Fibroblast of pulmonary artery (primary cell): ENCODE measurements around the gene IL22.
A peak's percentile ranks its signal among the peaks of the same experiment; 100 is the strongest.

Experiments
- DNase-seq: peaks from one replicate; pipeline ENCODE4 v3.0.0-alpha.2; 2010; ENCODE audit warnings: low read depth
- H3K4me3 ChIP-seq: replicated peaks from 2 replicates; pipeline ENCODE4 v1.5.1; 2011; ENCODE audit warnings: low read depth, mild to moderate bottlenecking, control low read depth, low read length, moderate library complexity
- CTCF ChIP-seq: IDR thresholded peaks from 2 replicates; pipeline ENCODE4 v1.5.1; 2011; ENCODE audit warnings: mild to moderate bottlenecking, control low read depth, low read length, inconsistent platforms; ENCODE audit errors: missing control alignments

The IL22 gene

GRCh38 chr12:68264857-68265256, 11.5 kb upstream of the IL22 start:
- peak; percentile 58 for DNase-seq
- no peak overlapping the region for H3K4me3 ChIP-seq
- TF ChIP-seq CTCF = no peak

- TF ChIP-seq CTCF = no peak
- no peak overlapping the region for H3K4me3 ChIP-seq
- no peak for DNase-seq
Observed at GRCh38 chr12:68264158-68264855, 10.9 kb upstream of the IL22 start.

- DNase-seq = peak; percentile 72
Observed at GRCh38 chr12:68263366-68263765, 10.0 kb upstream of the IL22 start.

GRCh38 chr12:68261896-68262295, 8.5 kb upstream of the IL22 start:
- no peak overlapping the region for H3K4me3 ChIP-seq
- TF ChIP-seq CTCF = no peak
- no peak for DNase-seq

More at GRCh38 chr12:68263366-68263765, 10.0 kb upstream of the IL22 start:
- no peak overlapping the region for H3K4me3 ChIP-seq
- TF ChIP-seq CTCF = no peak

- DNase-seq = no peak
- no peak for TF ChIP-seq CTCF
- H3K4me3 ChIP-seq = no peak overlapping the region
Observed at GRCh38 chr12:68260153-68260552, 6.7 kb upstream of the IL22 start.

- no peak for TF ChIP-seq CTCF
- peak; percentile 65 for DNase-seq
- H3K4me3 ChIP-seq = no peak overlapping the region
Observed at GRCh38 chr12:68259318-68259940, 6.0 kb upstream of the IL22 start.

- no peak for TF ChIP-seq CTCF
- DNase-seq = no peak
- no peak overlapping the region for H3K4me3 ChIP-seq
Observed at GRCh38 chr12:68252077-68252476, 1.3 kb downstream of the IL22 start.
